AG04450 (cell line): Measurements from ENCODE around the gene EOMES. TPM values are rescaled to one million over a fixed set of nuclear protein-coding genes. Genes with fewer than 3 reads are reported as not detected.

Experiments
- CTCF ChIA-PET: fragments of 300-600, 350-600 bp; formaldehyde crosslinking; extraction: SDS; loops from one replicate; lab custom pipeline; 2022; ENCODE audit warnings: antibody characterized with exemption, inconsistent platforms; lab: Charles Lee
- POLR2A ChIA-PET: fragments of 350-600 bp; formaldehyde crosslinking; extraction: SDS; loops from one replicate; lab custom pipeline; 2021; ENCODE audit warnings: antibody characterized with exemption, inconsistent platforms; lab: Yijun Ruan, JAX
- DNase-seq: peaks from one replicate; pipeline ENCODE4 v3.0.0-alpha.2; 2011; ENCODE audit warnings: low read depth, low spot score
- H3K27ac ChIP-seq: one replicate; pipeline ENCODE4 v1.5.1; 2012; ENCODE audit warnings: low read depth, low read length, control low read depth
- H3K27me3 ChIP-seq: one replicate; pipeline ENCODE4 v1.6.0; 2012; ENCODE audit warnings: low read length; ENCODE audit not compliant: control insufficient read depth, insufficient read depth
- H3K4me3 ChIP-seq: 2 replicates; pipeline ENCODE4 v1.5.1; 2011; ENCODE audit warnings: mild to moderate bottlenecking, low read depth, low read length, control low read depth
- H3K9me3 ChIP-seq: 2 replicates; pipeline ENCODE4 v1.5.1; 2012; ENCODE audit warnings: low read length; ENCODE audit not compliant: control insufficient read depth, insufficient read depth
- polyA plus RNA-seq: library from polyadenylated mRNA; depleted of rRNA; stranded (reverse); fragments of >200 nt; gene quantifications from 2 replicates; pipeline ENCODE4 v1.2.3, GENCODE V29; 2011
- TF ChIP-seq, protein P1 (sequence below): IDR thresholded peaks from 2 replicates; pipeline ENCODE4 v1.5.1; 2011; ENCODE audit warnings: low read depth, low read length, control low read depth, inconsistent platforms

EOMES gene
- polyA plus RNA-seq, 1 experiment = not detected

DNA sequence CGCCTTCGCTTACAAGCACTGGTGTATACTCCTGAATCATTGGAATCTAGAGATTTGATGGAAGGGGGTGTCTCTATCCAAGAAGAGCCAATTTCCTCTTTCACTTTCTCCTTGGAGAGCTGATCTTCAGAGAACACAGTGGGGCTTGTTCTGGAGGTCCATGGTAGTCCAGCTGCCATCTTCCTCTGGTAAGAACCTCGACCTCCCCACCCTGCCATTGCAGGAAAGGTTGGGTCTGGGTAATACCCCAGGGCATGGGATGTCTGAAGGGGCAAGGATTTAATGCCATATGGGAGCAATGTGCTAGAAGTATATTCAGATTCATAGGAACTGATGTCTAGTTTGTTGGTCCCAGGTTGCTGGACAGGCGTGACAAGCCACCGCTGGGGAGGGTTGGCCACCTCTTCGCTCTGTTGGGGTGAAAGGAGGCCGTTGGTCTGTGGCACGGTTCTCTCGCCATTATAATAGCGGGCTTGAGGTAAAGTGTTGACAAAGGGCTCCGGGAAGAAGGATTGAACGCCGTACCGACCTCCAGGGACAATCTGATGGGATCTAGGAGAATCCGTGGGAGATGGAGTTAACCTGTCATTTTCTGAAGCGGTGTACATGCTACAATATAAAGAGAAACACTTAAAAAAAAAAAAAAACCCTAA lies 4.8 kb downstream of the EOMES start:
- H3K27me3 ChIP-seq = peaks cover 93% of the 10 kb centered on the region
- no peaks in the 10 kb centered on the region; the same call in 1 of the 2 replicates for H3K9me3 ChIP-seq
- no peak for DNase-seq
- ChIA-PET POLR2A (no interaction called here), CTCF (no interaction called here)
- TF ChIP-seq, protein P1, sequence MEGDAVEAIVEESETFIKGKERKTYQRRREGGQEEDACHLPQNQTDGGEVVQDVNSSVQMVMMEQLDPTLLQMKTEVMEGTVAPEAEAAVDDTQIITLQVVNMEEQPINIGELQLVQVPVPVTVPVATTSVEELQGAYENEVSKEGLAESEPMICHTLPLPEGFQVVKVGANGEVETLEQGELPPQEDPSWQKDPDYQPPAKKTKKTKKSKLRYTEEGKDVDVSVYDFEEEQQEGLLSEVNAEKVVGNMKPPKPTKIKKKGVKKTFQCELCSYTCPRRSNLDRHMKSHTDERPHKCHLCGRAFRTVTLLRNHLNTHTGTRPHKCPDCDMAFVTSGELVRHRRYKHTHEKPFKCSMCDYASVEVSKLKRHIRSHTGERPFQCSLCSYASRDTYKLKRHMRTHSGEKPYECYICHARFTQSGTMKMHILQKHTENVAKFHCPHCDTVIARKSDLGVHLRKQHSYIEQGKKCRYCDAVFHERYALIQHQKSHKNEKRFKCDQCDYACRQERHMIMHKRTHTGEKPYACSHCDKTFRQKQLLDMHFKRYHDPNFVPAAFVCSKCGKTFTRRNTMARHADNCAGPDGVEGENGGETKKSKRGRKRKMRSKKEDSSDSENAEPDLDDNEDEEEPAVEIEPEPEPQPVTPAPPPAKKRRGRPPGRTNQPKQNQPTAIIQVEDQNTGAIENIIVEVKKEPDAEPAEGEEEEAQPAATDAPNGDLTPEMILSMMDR = no peak
- H3K27ac ChIP-seq = no peak overlapping the region
- H3K4me3 ChIP-seq = no peak overlapping the region

DNA sequence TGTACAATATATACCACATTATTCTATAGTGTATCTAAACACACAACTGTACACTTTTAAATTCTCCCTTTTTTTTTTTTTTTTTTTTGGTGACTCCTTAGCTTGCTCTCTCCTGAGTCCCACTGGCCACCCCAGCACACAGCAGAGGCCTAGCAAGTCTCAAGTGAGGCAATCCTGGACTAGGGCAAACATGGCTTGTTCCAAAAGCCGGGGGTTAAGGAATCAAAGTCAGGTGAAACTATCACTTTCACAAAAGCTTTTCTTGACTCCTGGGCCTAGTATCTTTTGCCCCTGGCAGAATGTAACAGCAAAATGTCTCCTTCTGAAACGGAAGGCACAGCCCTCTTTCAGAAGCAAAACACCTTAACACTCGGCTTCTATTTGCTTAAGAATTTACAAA lies 5.8 kb downstream of the EOMES start:
- ChIA-PET CTCF (interaction anchor here (0.6 to 1.5 kb wide), 3 partner anchors 11 to 611 kb away, joined by 3 to 6 read pairs (median 4); no protein-coding TSS in a partner anchor), POLR2A (interaction anchor here (0.7 kb wide), 1 partner anchor 209 kb away, joined by 5 read pairs; no protein-coding TSS in a partner anchor)
- H3K4me3 ChIP-seq = no peak overlapping the region
- TF ChIP-seq, protein P1 = no peak
- H3K27ac ChIP-seq = no peak overlapping the region
- DNase-seq = no peak
- no peaks in the 10 kb centered on the region; the same call in 1 of the 2 replicates for H3K9me3 ChIP-seq
- peaks cover 87% of the 10 kb centered on the region for H3K27me3 ChIP-seq

DNA sequence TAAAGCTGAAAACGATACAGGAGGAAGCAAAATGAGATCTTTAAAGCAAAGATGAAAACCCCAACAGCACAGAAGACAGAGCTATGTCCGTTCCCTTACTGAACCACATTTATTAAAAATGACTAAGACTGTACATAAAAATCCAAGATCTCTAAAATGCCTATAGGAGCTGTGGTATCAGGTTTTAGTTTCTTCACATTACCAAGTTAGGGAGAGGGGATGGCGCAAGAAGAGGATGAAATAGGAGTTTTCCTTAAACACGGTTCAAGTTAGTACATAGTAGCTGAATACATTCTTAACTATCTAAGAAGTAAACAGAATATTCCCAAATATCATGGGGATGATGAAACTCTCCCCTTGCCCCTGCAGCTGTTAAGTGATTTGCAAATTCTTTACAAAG lies 6.3 kb downstream of the EOMES start:
- no peak for DNase-seq
- Histone ChIP-seq H3K27me3 (peaks cover 84% of the 10 kb centered on the region), H3K9me3 (no peaks in the 10 kb centered on the region; the same call in 1 of the 2 replicates), H3K27ac (no peak overlapping the region), H3K4me3 (no peak overlapping the region)
- CTCF ChIA-PET = interaction anchor here (1.4 to 1.5 kb wide), 2 partner anchors 12 to 612 kb away, joined by 4 to 6 read pairs; no protein-coding TSS in a partner anchor
- TF ChIP-seq, protein P1 = no peak
- POLR2A ChIA-PET = interaction anchor here (0.7 kb wide), 1 partner anchor 209 kb away, joined by 5 read pairs; no protein-coding TSS in a partner anchor

DNA sequence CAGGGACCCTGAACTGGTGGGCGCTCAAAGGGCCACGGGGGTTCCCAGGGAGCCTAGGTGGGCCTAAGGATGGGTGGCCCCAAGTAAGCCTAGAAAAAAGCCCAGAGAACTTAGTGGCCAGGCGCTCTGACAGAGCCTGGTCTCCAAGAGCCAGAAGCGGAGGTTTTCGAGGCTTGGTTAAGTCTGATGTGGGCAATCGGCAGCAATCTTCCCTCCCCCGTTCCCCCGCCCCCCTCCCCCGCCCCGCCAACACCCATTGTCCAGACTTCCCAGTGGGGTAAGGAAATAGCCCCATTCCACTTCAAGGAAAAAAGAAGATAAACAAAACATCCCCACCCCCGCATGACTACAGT lies 6.7 kb downstream of the EOMES start:
- DNase-seq = no peak
- Histone ChIP-seq H3K27me3 (peaks cover 84% of the 10 kb centered on the region), H3K4me3 (no peak overlapping the region), H3K9me3 (no peaks in the 10 kb centered on the region; the same call in 1 of the 2 replicates), H3K27ac (no peak overlapping the region)
- POLR2A ChIA-PET = interaction anchor here (0.7 kb wide), 1 partner anchor 208 kb away, joined by 5 read pairs; no protein-coding TSS in a partner anchor
- CTCF ChIA-PET = interaction anchor here (0.6 to 1.5 kb wide), 3 partner anchors 12 to 612 kb away, joined by 4 to 6 read pairs (median 5); no protein-coding TSS in a partner anchor
- TF ChIP-seq, protein P1 = no peak
